Heart left ventricle (tissue), 13 donors: ENCODE data around the gene KRT16.

Source experiments
- POLR2A ChIP-seq, 2 donors: fragments of 450-650 bp; IDR thresholded peaks; one replicate each; pipeline ENCODE4 v1.6.1; 2017; ENCODE audit warnings: antibody characterized with exemption in 2 of 2, mild to moderate bottlenecking in 2 of 2, moderate library complexity in 2 of 2
- TF ChIP-seq, protein P1 (sequence below), 12 donors: fragments of 200-600 bp; sonication (generic) in 4 of 12; IDR thresholded peaks; one replicate each; pipeline versions ENCODE4 v1.5.0 to v1.8.0; 2018 to 2022; ENCODE audit warnings: antibody characterized with exemption in 12 of 12, mild to moderate bottlenecking in 5 of 12
- donor health status: ischemic (EF 13 %, LVEDD 7.1; RV severe dilation, severe dysfunction).
- donor health status: DM: no; HTN: yes; CAD: no.
- donor health status: DM: no; HTN: no; CAD: no.
- donor health status: ischemic (EF 25% LVEDD 6.9; RV normal size, moderate dysfunction).
- donor health status: ischemic (EF 25% LVEDD 5.7; RV mildly dilated, moderate dysfunction).
- donor health status: ischemic (EF 35%, LVEDD 5.7; RV mildly dilated, moderate dysfunction).
- donor health status: nonischemic (EF 11% LVEDD 7.7; RV severe dilation, severe dysfunction).
- donor health status: DM: yes; HTN: yes; CAD: no.
- donor health status: PGD.
- donor health status: ischemic (EF 29% LVEDD 5.4; RV normal size, mild dysfunction).
- donor health status: nonischemic (EF 23%, LVEDD 6.1; RV moderate dilation, normal function).

- TF ChIP-seq, protein P1, sequence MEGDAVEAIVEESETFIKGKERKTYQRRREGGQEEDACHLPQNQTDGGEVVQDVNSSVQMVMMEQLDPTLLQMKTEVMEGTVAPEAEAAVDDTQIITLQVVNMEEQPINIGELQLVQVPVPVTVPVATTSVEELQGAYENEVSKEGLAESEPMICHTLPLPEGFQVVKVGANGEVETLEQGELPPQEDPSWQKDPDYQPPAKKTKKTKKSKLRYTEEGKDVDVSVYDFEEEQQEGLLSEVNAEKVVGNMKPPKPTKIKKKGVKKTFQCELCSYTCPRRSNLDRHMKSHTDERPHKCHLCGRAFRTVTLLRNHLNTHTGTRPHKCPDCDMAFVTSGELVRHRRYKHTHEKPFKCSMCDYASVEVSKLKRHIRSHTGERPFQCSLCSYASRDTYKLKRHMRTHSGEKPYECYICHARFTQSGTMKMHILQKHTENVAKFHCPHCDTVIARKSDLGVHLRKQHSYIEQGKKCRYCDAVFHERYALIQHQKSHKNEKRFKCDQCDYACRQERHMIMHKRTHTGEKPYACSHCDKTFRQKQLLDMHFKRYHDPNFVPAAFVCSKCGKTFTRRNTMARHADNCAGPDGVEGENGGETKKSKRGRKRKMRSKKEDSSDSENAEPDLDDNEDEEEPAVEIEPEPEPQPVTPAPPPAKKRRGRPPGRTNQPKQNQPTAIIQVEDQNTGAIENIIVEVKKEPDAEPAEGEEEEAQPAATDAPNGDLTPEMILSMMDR (IDR thresholded peaks at IDR 0.05) = no peak
- TF ChIP-seq POLR2A (IDR thresholded peaks at IDR 0.05) = no peak
Observed at GRCh38 chr17:41652461-41652970, 39.9 kb upstream of the KRT16 start.
